GM18870 (cell line): ENCODE data around the gene TTC9B.
"Not testable (repeated sequence)": the region's sequence is repeated elsewhere in the genome, so short reads cannot be mapped to it uniquely, and the experiment has no call there.

Source experiments
- ATAC-seq: cut with Tn5 transposase; IDR thresholded peaks from one replicate; pipeline ENCODE4 v1.9.1; 2021; ENCODE audit warnings: moderate library complexity; ENCODE audit not compliant: unreplicated experiment

TTC9B gene

DNA sequence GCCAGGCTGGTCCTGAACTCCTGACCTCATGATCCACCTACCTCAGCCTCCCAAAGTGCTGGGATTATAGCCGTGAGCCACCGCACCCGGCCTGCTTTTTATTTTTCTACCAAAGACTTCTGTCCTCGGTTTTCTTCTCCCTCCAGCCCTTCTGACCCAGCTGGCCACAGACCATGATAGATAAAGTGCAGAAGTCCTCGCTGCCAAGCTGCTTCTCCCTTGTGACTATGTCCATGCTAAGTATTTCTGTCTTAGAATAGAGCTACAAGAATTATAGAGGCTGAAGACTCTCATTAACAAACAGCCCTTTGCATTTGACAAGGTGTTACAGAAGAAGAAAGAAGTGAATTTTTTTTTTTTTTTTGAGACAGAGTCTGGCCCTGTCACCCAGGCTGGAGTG is 42.4 kb downstream of the TTC9B start:
- ATAC-seq, result no peak

DNA sequence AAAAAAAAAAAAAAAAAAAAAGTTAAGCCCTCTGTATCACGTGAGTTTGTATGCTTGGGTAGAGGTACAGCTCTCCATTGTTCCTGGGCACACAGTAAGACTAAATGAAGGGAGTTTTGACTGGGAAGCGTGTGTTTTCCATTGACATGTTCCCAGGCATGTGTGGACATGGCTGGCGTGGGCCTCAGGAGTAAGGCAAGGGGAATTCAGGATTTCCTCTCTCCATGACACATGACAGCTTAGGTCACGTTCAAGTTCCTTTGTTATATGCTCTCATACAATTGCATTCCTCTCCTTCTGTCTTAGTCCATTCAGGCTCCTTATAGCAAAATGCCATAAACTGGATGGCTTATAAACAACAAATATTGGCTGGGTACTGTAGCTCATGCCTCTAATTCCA is 44.1 kb downstream of the TTC9B start:
- no peak for ATAC-seq

DNA sequence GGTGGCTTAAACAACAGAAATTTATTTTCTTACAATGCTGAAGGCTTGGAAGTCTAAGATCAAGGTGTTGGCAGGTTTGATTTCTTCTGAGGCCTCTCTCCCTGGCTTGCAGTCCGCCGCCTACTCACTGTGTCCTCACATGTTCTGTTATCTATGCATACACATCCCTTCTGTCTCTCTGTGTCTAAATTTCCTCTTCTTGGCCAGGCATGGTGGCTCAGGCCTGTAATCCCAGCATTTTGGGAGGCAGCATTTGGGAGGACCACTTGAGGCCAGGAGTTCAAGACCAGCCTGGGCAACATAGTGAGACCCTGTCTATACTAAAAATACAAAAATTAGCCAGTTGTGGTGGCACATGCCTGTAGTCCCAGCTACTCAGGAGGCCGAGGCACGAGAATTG is 46.9 kb downstream of the TTC9B start:
- ATAC-seq, result not testable (repeated sequence)

DNA sequence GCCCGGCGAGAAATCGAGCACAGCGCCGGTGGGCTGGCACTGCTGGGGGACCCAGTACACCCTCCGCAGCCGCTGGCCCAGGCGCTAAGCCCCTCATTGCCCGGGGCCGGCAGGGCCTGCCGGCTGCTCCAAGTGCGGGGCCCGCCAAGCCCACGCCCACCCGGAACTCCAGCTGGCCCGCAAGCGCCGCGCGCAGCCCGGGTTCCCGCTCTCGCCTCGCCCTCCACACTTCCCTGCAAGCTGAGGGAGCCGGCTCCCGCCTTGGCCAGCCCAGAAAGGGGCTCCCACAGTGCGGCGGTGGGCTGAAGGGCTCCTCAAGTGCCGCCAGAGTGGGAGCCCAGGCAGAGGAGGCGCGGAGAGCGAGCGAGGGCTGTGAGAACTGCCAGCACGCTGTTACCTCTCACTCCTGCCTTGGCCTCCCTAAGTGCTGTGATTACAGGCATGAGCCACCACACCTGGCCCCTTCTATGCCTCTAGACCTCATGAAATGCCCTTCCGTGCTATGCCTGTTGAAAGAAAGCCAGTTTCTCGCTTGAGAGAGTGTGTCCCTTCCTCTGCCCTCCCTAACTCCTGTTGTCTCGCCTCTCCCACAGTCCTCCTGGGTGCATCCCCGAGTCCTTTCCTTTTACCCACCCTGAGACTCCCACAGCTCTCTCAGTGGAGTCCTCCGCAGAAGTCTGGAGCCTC is 47.7 kb downstream of the TTC9B start:
- ATAC-seq, result not testable (repeated sequence)

DNA sequence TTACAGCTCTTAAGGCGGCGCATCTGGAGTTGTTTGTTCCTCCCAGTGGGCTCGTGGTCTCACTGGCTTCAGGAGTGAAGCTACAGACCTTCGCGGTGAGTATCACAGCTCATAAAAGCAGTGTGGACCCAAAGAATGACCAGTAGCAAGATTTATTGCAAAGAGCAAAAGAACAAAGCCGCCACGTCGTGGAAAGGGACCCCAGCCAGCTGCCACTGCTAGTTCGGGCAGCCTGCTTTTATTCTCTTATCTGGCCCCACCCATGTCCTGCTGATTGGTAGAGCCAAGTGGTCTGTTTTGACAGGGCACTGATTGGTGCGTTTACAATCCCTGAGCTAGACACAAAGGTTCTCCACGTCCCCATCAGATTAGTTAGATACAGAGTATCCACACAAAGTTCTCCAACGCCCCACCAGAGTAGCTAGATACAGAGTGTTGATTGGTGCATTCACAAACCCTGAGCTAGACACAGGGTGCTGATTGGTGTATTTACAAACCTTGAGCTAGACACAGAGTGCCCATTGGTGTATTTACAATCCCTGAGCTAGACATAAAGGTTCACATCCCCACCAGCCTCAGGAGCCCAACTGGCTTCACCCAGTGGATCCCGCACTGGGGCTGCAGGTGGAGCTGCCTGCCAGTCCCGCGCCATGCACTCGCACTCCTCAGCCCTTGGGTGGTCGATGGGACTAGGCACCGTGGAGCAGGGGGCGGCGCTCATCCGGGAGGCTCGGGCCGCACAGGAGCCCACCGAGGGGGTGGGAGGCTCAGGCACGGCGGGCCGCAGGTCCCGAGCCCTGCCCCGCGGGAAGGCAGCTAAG is 48.5 kb downstream of the TTC9B start:
- not testable (repeated sequence) for ATAC-seq
